Trophoblast cell (in vitro differentiated cells and primary cell): ENCODE results near the gene COL18A1.

Experiments
- DNase-seq, 2 donors: peaks; one replicate each; pipeline ENCODE4 v3.0.0-alpha.2; 2016
- H2AFZ ChIP-seq: 2 replicates; pipeline ENCODE4 v1.6.1; 2013; ENCODE audit warnings: low read length, moderate library complexity, mild to moderate bottlenecking; ENCODE audit not compliant: insufficient read depth, poor library complexity
- H2AK5ac ChIP-seq: 2 replicates; pipeline ENCODE4 v1.6.1; 2013; ENCODE audit warnings: mild to moderate bottlenecking, low read length
- H2BK120ac ChIP-seq: 2 replicates; pipeline ENCODE4 v1.6.1; 2013; ENCODE audit warnings: low read length, mild to moderate bottlenecking, moderate library complexity; ENCODE audit not compliant: insufficient read depth, poor library complexity
- H2BK12ac ChIP-seq: 2 replicates; pipeline ENCODE4 v1.6.1; 2013; ENCODE audit warnings: mild to moderate bottlenecking, low read length, moderate library complexity
- H2BK5ac ChIP-seq: 2 replicates; pipeline ENCODE4 v1.6.1; 2013; ENCODE audit warnings: low read length, low read depth, moderate library complexity, mild to moderate bottlenecking; ENCODE audit not compliant: poor library complexity
- H3K14ac ChIP-seq: 2 replicates; pipeline ENCODE4 v1.6.1; 2013; ENCODE audit warnings: mild to moderate bottlenecking, low read length
- H3K18ac ChIP-seq: 2 replicates; pipeline ENCODE4 v1.6.1; 2013; ENCODE audit warnings: mild to moderate bottlenecking, low read length
- H3K23ac ChIP-seq: 2 replicates; pipeline ENCODE4 v1.6.1; 2013; ENCODE audit warnings: low read length
- H3K27ac ChIP-seq: 2 replicates; pipeline ENCODE4 v1.5.1; 2013; ENCODE audit warnings: low read depth, mild to moderate bottlenecking, inconsistent platforms, low read length, moderate library complexity
- H3K27me3 ChIP-seq: 2 replicates; pipeline ENCODE4 v1.6.1; 2013; ENCODE audit warnings: inconsistent platforms, mild to moderate bottlenecking, low read length, moderate library complexity; ENCODE audit not compliant: insufficient read depth
- H3K36me3 ChIP-seq, 2 experiments: 1 replicate in 1 of 2; 2 replicates in 1 of 2; pipeline ENCODE4 v1.6.1; 2013; ENCODE audit warnings: low read length in 2 of 2, mild to moderate bottlenecking in 2 of 2, moderate library complexity in 1 of 2; ENCODE audit not compliant: insufficient read depth in 2 of 2, control insufficient read depth in 1 of 2
- H3K4ac ChIP-seq: 2 replicates; pipeline ENCODE4 v1.6.1; 2013; ENCODE audit warnings: low read depth, mild to moderate bottlenecking, low read length, moderate library complexity
- H3K4me1 ChIP-seq, 2 experiments: 1 replicate in 1 of 2; 2 replicates in 1 of 2; pipeline ENCODE4 v1.6.1; 2013; ENCODE audit warnings: low read length in 2 of 2, mild to moderate bottlenecking in 2 of 2, moderate library complexity in 1 of 2; ENCODE audit not compliant: insufficient read depth in 2 of 2, control insufficient read depth in 1 of 2
- H3K4me2 ChIP-seq: 2 replicates; pipeline ENCODE4 v1.6.1; 2013; ENCODE audit warnings: inconsistent platforms, mild to moderate bottlenecking, low read length, moderate library complexity
- H3K4me3 ChIP-seq: 2 replicates; pipeline ENCODE4 v1.5.1; 2013; ENCODE audit warnings: mild to moderate bottlenecking, low read depth, low read length, inconsistent platforms
- H3K79me1 ChIP-seq: one replicate; pipeline ENCODE4 v1.6.1; 2013; ENCODE audit warnings: low read length
- H3K79me2 ChIP-seq: 2 replicates; pipeline ENCODE4 v1.6.1; 2013; ENCODE audit warnings: low read length, mild to moderate bottlenecking; ENCODE audit not compliant: control insufficient read depth, insufficient read depth, poor library complexity
- H3K9ac ChIP-seq: 2 replicates; pipeline ENCODE4 v1.6.1; 2013; ENCODE audit warnings: mild to moderate bottlenecking, low read length
- H3K9me3 ChIP-seq: 2 replicates; pipeline ENCODE4 v1.6.1; 2013; ENCODE audit warnings: low read depth, mild to moderate bottlenecking, control low read depth, inconsistent platforms, low read length; ENCODE audit not compliant: insufficient read depth
- H4K12ac ChIP-seq: 2 replicates; pipeline ENCODE4 v1.6.1; 2013; ENCODE audit warnings: low read depth, mild to moderate bottlenecking, low read length, moderate library complexity
- H4K8ac ChIP-seq: 2 replicates; pipeline ENCODE4 v1.6.1; 2013; ENCODE audit warnings: low read depth, mild to moderate bottlenecking, low read length, moderate library complexity
- H4K91ac ChIP-seq: one replicate; pipeline ENCODE4 v1.6.1; 2013; ENCODE audit warnings: low read depth, mild to moderate bottlenecking, low read length, moderate library complexity
- WGBS: extraction: QIAGEN DNeasy Blood & Tissue Kit; methylation state at CpG from one replicate; pipeline ENCODE4 v1.1.7; 2013; ENCODE audit warnings: missing lambda C conversion rate; ENCODE audit not compliant: insufficient read length, insufficient coverage; ENCODE audit errors: extremely low coverage; 5-methylcytosine and 5-hydroxymethylcytosine counted together

Gene COL18A1

GRCh38 chr21:45496968-45497845 is 92.2 kb downstream of the COL18A1 start:
- Histone ChIP-seq H3K9ac (no peak overlapping the region), H3K4me1 (no peaks in the 10 kb centered on the region), H3K18ac (no peak overlapping the region), H3K79me2 (no peaks in the 10 kb centered on the region), H2BK120ac (no peak overlapping the region), H2AK5ac (no peak overlapping the region), H3K27ac (no peak overlapping the region), H3K9me3 (peaks cover 7% of the 10 kb centered on the region), H3K36me3 (peaks cover 73 to 78% of the 10 kb centered on the region in 2 experiments), H3K4me2 (no peak overlapping the region), H2AFZ (no peak overlapping the region), H2BK12ac (no peak overlapping the region), H3K23ac (no peak overlapping the region), H3K4ac (no peak overlapping the region), H2BK5ac (no peak overlapping the region), H4K12ac (no peak overlapping the region), H3K4me3 (no peak overlapping the region), H4K91ac (no peak overlapping the region), H3K14ac (no peak overlapping the region), H4K8ac (no peak overlapping the region), H3K79me1 (no peaks in the 10 kb centered on the region), H3K27me3 (no peaks in the 10 kb centered on the region)
- no CpG with 5 or more reads among the region's 22 CpGs for WGBS
- no peak for DNase-seq

GRCh38 chr21:45497846-45498645 is 93.1 kb downstream of the COL18A1 start:
- WGBS, result no CpG with 5 or more reads among the region's 39 CpGs
- H3K23ac ChIP-seq, result no peak overlapping the region
- peaks cover 7% of the 10 kb centered on the region for H3K9me3 ChIP-seq
- no peak overlapping the region for H4K12ac ChIP-seq
- H3K4me2 ChIP-seq, result no peak overlapping the region
- no peaks in the 10 kb centered on the region for H3K79me1 ChIP-seq
- H3K36me3 ChIP-seq, result peaks cover 68 to 71% of the 10 kb centered on the region in 2 experiments
- no peaks in the 10 kb centered on the region for H3K27me3 ChIP-seq
- H2AFZ ChIP-seq, result no peak overlapping the region
- no peak overlapping the region for H2BK5ac ChIP-seq
- H3K14ac ChIP-seq, result no peak overlapping the region
- H4K8ac ChIP-seq, result no peak overlapping the region
- no peak overlapping the region for H3K18ac ChIP-seq
- DNase-seq, result no peak
- no peaks in the 10 kb centered on the region for H3K79me2 ChIP-seq
- no peak overlapping the region for H3K4ac ChIP-seq
- H2BK12ac ChIP-seq, result no peak overlapping the region
- H3K4me3 ChIP-seq, result no peak overlapping the region
- H4K91ac ChIP-seq, result no peak overlapping the region
- H3K4me1 ChIP-seq, result no peaks in the 10 kb centered on the region
- H2AK5ac ChIP-seq, result no peak overlapping the region
- no peak overlapping the region for H3K9ac ChIP-seq
- no peak overlapping the region for H3K27ac ChIP-seq
- no peak overlapping the region for H2BK120ac ChIP-seq

- no peak overlapping the region for H2BK120ac ChIP-seq
- H3K4me2 ChIP-seq, result no peak overlapping the region
- no peak overlapping the region for H2BK5ac ChIP-seq
- H3K79me1 ChIP-seq, result no peaks in the 10 kb centered on the region
- peak in 1 of 2 donors; percentile 39 for DNase-seq
- no peaks in the 10 kb centered on the region for H3K79me2 ChIP-seq
- no peak overlapping the region for H3K9ac ChIP-seq
- WGBS, result no CpG with 5 or more reads among the region's 9 CpGs
- no peak overlapping the region for H4K91ac ChIP-seq
- H3K27ac ChIP-seq, result no peak overlapping the region
- H3K4me3 ChIP-seq, result no peak overlapping the region
- no peaks in the 10 kb centered on the region for H3K4me1 ChIP-seq
- H2BK12ac ChIP-seq, result no peak overlapping the region
- H3K9me3 ChIP-seq, result peaks cover 7% of the 10 kb centered on the region
- H3K4ac ChIP-seq, result no peak overlapping the region
- H4K8ac ChIP-seq, result no peak overlapping the region
- no peak overlapping the region for H3K23ac ChIP-seq
- no peaks in the 10 kb centered on the region for H3K27me3 ChIP-seq
- H3K36me3 ChIP-seq, result peaks cover 64 to 66% of the 10 kb centered on the region in 2 experiments
- no peak overlapping the region for H3K18ac ChIP-seq
- no peak overlapping the region for H3K14ac ChIP-seq
- H2AFZ ChIP-seq, result no peak overlapping the region
- H2AK5ac ChIP-seq, result no peak overlapping the region
- no peak overlapping the region for H4K12ac ChIP-seq
Observed at GRCh38 chr21:45498646-45499000, 93.7 kb downstream of the COL18A1 start.

GRCh38 chr21:45499201-45499750 is 94.3 kb downstream of the COL18A1 start:
- Histone ChIP-seq H3K18ac (no peak overlapping the region), H3K4ac (no peak overlapping the region), H2BK12ac (no peak overlapping the region), H3K79me2 (no peaks in the 10 kb centered on the region), H3K27me3 (no peaks in the 10 kb centered on the region), H3K4me1 (no peaks in the 10 kb centered on the region), H2BK5ac (no peak overlapping the region), H2AFZ (no peak overlapping the region), H3K27ac (no peak overlapping the region), H3K14ac (no peak overlapping the region), H3K36me3 (peaks cover 63 to 64% of the 10 kb centered on the region in 2 experiments), H3K23ac (no peak overlapping the region), H3K4me3 (no peak overlapping the region), H2BK120ac (no peak overlapping the region), H3K9ac (no peak overlapping the region), H4K8ac (no peak overlapping the region), H3K9me3 (peaks cover 7% of the 10 kb centered on the region), H2AK5ac (no peak overlapping the region), H4K91ac (no peak overlapping the region), H4K12ac (no peak overlapping the region), H3K4me2 (no peak overlapping the region), H3K79me1 (no peaks in the 10 kb centered on the region)
- WGBS, result no CpG with 5 or more reads among the region's 25 CpGs
- DNase-seq, result no peak
